Osteoblast (primary cell): ENCODE data around the gene EGR1. TPM values are rescaled to one million over a fixed set of nuclear protein-coding genes. Genes with fewer than 3 reads are reported as not detected.

ENCODE experiments used
- DNase-seq: peaks from one replicate; pipeline ENCODE4 v3.0.0; 2011; ENCODE audit warnings: low spot score, mixed read lengths; ENCODE audit not compliant: insufficient read length; ENCODE audit errors: missing footprints
- H2AFZ ChIP-seq: 2 replicates; pipeline ENCODE4 v1.6.0; 2011; ENCODE audit warnings: mild to moderate bottlenecking, low read length
- H3K27ac ChIP-seq: 2 replicates; pipeline ENCODE4 v1.5.1; 2011; ENCODE audit warnings: mild to moderate bottlenecking, low read depth, low read length, moderate library complexity
- H3K27me3 ChIP-seq: 2 replicates; pipeline ENCODE4 v1.6.0; 2012; ENCODE audit warnings: mild to moderate bottlenecking, control low read depth, inconsistent platforms, low read length, moderate library complexity; ENCODE audit not compliant: insufficient read depth
- H3K36me3 ChIP-seq: 2 replicates; pipeline ENCODE4 v1.5.1; 2011; ENCODE audit warnings: mild to moderate bottlenecking, low read length, control low read depth, moderate library complexity; ENCODE audit not compliant: insufficient read depth
- H3K4me1 ChIP-seq: 2 replicates; pipeline ENCODE4 v1.5.1; 2011; ENCODE audit warnings: mild to moderate bottlenecking, low read length, control low read depth, moderate library complexity; ENCODE audit not compliant: insufficient read depth
- H3K4me2 ChIP-seq: 2 replicates; pipeline ENCODE4 v1.6.0; 2011; ENCODE audit warnings: mild to moderate bottlenecking, low read length; ENCODE audit not compliant: insufficient read depth
- H3K4me3 ChIP-seq: fragments of 200-600 bp; sonication (generic); 3 replicates; pipeline ENCODE4 v1.5.1; 2012; ENCODE audit warnings: mild to moderate bottlenecking, low read length, inconsistent platforms; ENCODE audit not compliant: insufficient read depth
- H3K79me2 ChIP-seq: 2 replicates; pipeline ENCODE4 v1.6.0; 2012; ENCODE audit warnings: mild to moderate bottlenecking, low read length, control low read depth, inconsistent platforms; ENCODE audit not compliant: insufficient read depth
- H3K9me3 ChIP-seq: 2 replicates; pipeline ENCODE4 v1.5.1; 2011; ENCODE audit warnings: low read depth, low read length, control low read depth
- H4K20me1 ChIP-seq: 2 replicates; pipeline ENCODE4 v1.6.0; 2012; ENCODE audit warnings: mild to moderate bottlenecking, low read length, control low read depth; ENCODE audit not compliant: insufficient read depth
- CTCF ChIP-seq: IDR thresholded peaks from 2 replicates; pipeline ENCODE4 v1.5.1; 2011; ENCODE audit warnings: mild to moderate bottlenecking, low read depth, low read length, moderate library complexity; ENCODE audit errors: extremely low read depth
- total RNA-seq: library from RNA; depleted of rRNA; stranded (reverse); fragments of >200 nt; gene quantifications from 2 replicates; pipeline ENCODE4 v1.2.3, GENCODE V29; 2012

The EGR1 gene
- total RNA-seq, 1 donor, result 2.2 TPM

GRCh38 chr5:138466125-138466899 is 1.0 kb downstream of the EGR1 start:
- H3K9me3 ChIP-seq, result no peaks in the 10 kb centered on the region
- H2AFZ ChIP-seq, result no peak overlapping the region
- TF ChIP-seq CTCF, result no peak
- H3K4me3 ChIP-seq, result peak overlapping the region; percentile 92
- H3K36me3 ChIP-seq, result peaks cover 28% of the 10 kb centered on the region
- H3K27me3 ChIP-seq, result no peaks in the 10 kb centered on the region
- peaks cover 47% of the 10 kb centered on the region for H4K20me1 ChIP-seq
- H3K27ac ChIP-seq, result peak overlapping the region; percentile 73
- H3K4me2 ChIP-seq, result peak overlapping the region; percentile 85
- peaks cover 28% of the 10 kb centered on the region for H3K79me2 ChIP-seq
- peak; percentile 88 for DNase-seq
- peaks cover 29% of the 10 kb centered on the region for H3K4me1 ChIP-seq

GRCh38 chr5:138466900-138467710 is 1.8 kb downstream of the EGR1 start:
- H3K4me1 ChIP-seq, result peaks cover 24% of the 10 kb centered on the region
- no peak overlapping the region for H2AFZ ChIP-seq
- H4K20me1 ChIP-seq, result peaks cover 47% of the 10 kb centered on the region
- peaks cover 28% of the 10 kb centered on the region for H3K36me3 ChIP-seq
- H3K4me3 ChIP-seq, result peak overlapping the region; percentile 92
- no peaks in the 10 kb centered on the region for H3K27me3 ChIP-seq
- peak overlapping the region; percentile 85 for H3K4me2 ChIP-seq
- H3K9me3 ChIP-seq, result no peaks in the 10 kb centered on the region
- TF ChIP-seq CTCF, result no peak
- H3K79me2 ChIP-seq, result peaks cover 28% of the 10 kb centered on the region
- no peak for DNase-seq
- H3K27ac ChIP-seq, result peak overlapping the region; percentile 73

- TF ChIP-seq CTCF, result no peak
- Histone ChIP-seq H3K27ac (peak overlapping the region; percentile 73), H3K36me3 (peaks cover 28% of the 10 kb centered on the region), H4K20me1 (peaks cover 47% of the 10 kb centered on the region), H3K27me3 (no peaks in the 10 kb centered on the region), H3K4me2 (peak overlapping the region; percentile 85), H3K79me2 (peaks cover 28% of the 10 kb centered on the region), H3K9me3 (no peaks in the 10 kb centered on the region), H2AFZ (no peak overlapping the region), H3K4me1 (peaks cover 24% of the 10 kb centered on the region), H3K4me3 (peak overlapping the region; percentile 92)
- no peak for DNase-seq
Measured at GRCh38 chr5:138467711-138468132, 2.4 kb downstream of the EGR1 start.
